Activated CD4-positive, alpha-beta T cell treated with anti-CD3 and anti-CD28 coated beads, Interleukin-2, amount 50 U/mL, for 16 hours (primary cell): ENCODE data around the gene GAGE2A.
"Not testable (repeated sequence)": the region's sequence is repeated elsewhere in the genome, so short reads cannot be mapped to it uniquely, and the experiment has no call there.

Experiments
- DNase-seq: peaks from one replicate; pipeline ENCODE4 v3.0.0-alpha.2; 2020

GAGE2A gene

GRCh38 chrX:49589196-49589595, at the start of gene GAGE2A:
Gene GAGE2A, plus strand, starts transcription at chrX:49589496. Its CDS starts 1,155 bp downstream, at chrX:49590651.
- DNase-seq = not testable (repeated sequence)

- DNase-seq = not testable (repeated sequence)
These were observed 47.9 kb upstream of the GAGE2A start, which contains the start of gene GAGE12D for GRCh38 chrX:49541433-49541832. Gene GAGE12D, plus strand, starts transcription at chrX:49541733. Its CDS starts 1,155 bp downstream, at chrX:49542888.

- DNase-seq = not testable (repeated sequence)
These were observed 38.3 kb upstream of the GAGE2A start, which contains the start of gene GAGE12E for GRCh38 chrX:49550989-49551388. Gene GAGE12E, plus strand, starts transcription at chrX:49551289. Its CDS starts 1,155 bp downstream, at chrX:49552444.

- not testable (repeated sequence) for DNase-seq
These were observed 28.8 kb upstream of the GAGE2A start, which contains the start of gene GAGE12F for GRCh38 chrX:49560542-49560941. Gene GAGE12F, plus strand, starts transcription at chrX:49560842. Its CDS starts 1,155 bp downstream, at chrX:49561997.

GRCh38 chrX:49568728-49569127, 20.6 kb upstream of the GAGE2A start:
- not testable (repeated sequence) for DNase-seq

GRCh38 chrX:49569152-49569551, 20.1 kb upstream of the GAGE2A start:
- not testable (repeated sequence) for DNase-seq

- not testable (repeated sequence) for DNase-seq
These were observed 19.2 kb upstream of the GAGE2A start, which contains the start of gene GAGE12G for GRCh38 chrX:49570100-49570499. Gene GAGE12G, plus strand, starts transcription at chrX:49570400. Its CDS starts 1,155 bp downstream, at chrX:49571555.

- DNase-seq = not testable (repeated sequence)
These were observed 9.6 kb upstream of the GAGE2A start, which contains the start of gene GAGE12H for GRCh38 chrX:49579649-49580048. Gene GAGE12H, plus strand, starts transcription at chrX:49579949. Its CDS starts 1,155 bp downstream, at chrX:49581104.

- peak; percentile 12 for DNase-seq
These were observed 628 bp downstream of the GAGE2A start for GRCh38 chrX:49589769-49590478.

- DNase-seq = not testable (repeated sequence)
These were observed 1.2 kb downstream of the GAGE2A start for GRCh38 chrX:49590488-49590887.

GRCh38 chrX:49598720-49599119, 9.4 kb downstream of the GAGE2A start, which contains the start of gene GAGE1:
Gene GAGE1, plus strand, starts transcription at chrX:49599020. Its CDS starts 1,155 bp downstream, at chrX:49600175.
- not testable (repeated sequence) for DNase-seq

GRCh38 chrX:49610718-49611310, 21.5 kb downstream of the GAGE2A start:
- DNase-seq = no peak

GRCh38 chrX:49618574-49618973, 29.3 kb downstream of the GAGE2A start:
- DNase-seq = no peak

- DNase-seq = peak; percentile 26
These were observed 37.9 kb downstream of the GAGE2A start for GRCh38 chrX:49627086-49627777.

GRCh38 chrX:49644991-49645637, 55.8 kb downstream of the GAGE2A start:
- no peak for DNase-seq
